Endothelial cell of umbilical vein (primary cell): ENCODE measurements around the gene LACTBL1. TPM values are rescaled to one million over a fixed set of nuclear protein-coding genes. Genes with fewer than 3 reads are reported as not detected.

Experiments used
- BruUV-seq: library from RNA; stranded (reverse); fragments of 400-500 nt; replicated peaks from 2 replicates; lab custom pipeline; 2021; lab: Mats Ljungman, UMichigan
- CTCF ChIA-PET: fragments of 300-600, 350-600 bp; sonication (Branson Sonifier 250); formaldehyde crosslinking; loops from one replicate; lab custom pipeline; 2021; ENCODE audit warnings: antibody characterized with exemption, inconsistent platforms; lab: Charles Lee
- POLR2A ChIA-PET: fragments of 300-600, 350-600 bp; sonication (Branson Sonifier 250); formaldehyde crosslinking; loops from one replicate; lab custom pipeline; 2021; ENCODE audit warnings: antibody characterized with exemption, inconsistent platforms; lab: Charles Lee
- DNase-seq: peaks from one replicate; pipeline ENCODE4 v3.0.0-alpha.2; 2011; ENCODE audit warnings: low read depth, low spot score
- FAIRE-seq: peaks from 2 replicates; lab custom pipeline; 2011; peaks lifted over from hg19 to GRCh38; lab: Jason Lieb, UNC
- H2AFZ ChIP-seq: 2 replicates; pipeline ENCODE4 v1.6.0; 2012; ENCODE audit warnings: low read depth, low read length, control low read depth, inconsistent platforms
- H3K27ac ChIP-seq: 2 replicates; pipeline ENCODE4 v1.5.1; 2011; ENCODE audit warnings: low read depth, mild to moderate bottlenecking, control low read depth, low read length, moderate library complexity; ENCODE audit not compliant: insufficient read depth
- H3K27me3 ChIP-seq, 2 experiments: 2 replicates each; pipeline versions ENCODE4 v1.6.0 to v1.6.1; 2011; ENCODE audit warnings: low read length in 2 of 2, mixed read lengths in 1 of 2; ENCODE audit not compliant: control insufficient read depth in 2 of 2, insufficient read depth in 2 of 2
- H3K36me3 ChIP-seq, 2 experiments: 2 replicates in 1 of 2; 3 replicates in 1 of 2; pipeline ENCODE4 v1.5.1; 2011; ENCODE audit warnings: low read length in 2 of 2, mild to moderate bottlenecking in 1 of 2, moderate library complexity in 1 of 2; ENCODE audit not compliant: control insufficient read depth in 2 of 2, insufficient read depth in 2 of 2; ENCODE audit errors: extremely low read depth in 1 of 2
- H3K4me1 ChIP-seq: 3 replicates; pipeline ENCODE4 v1.5.1; 2011; ENCODE audit warnings: mild to moderate bottlenecking, low read length; ENCODE audit not compliant: control insufficient read depth, insufficient read depth; ENCODE audit errors: extremely low read depth
- H3K4me2 ChIP-seq: 2 replicates; pipeline ENCODE4 v1.6.1; 2011; ENCODE audit warnings: low read length, control low read depth, mixed read lengths; ENCODE audit not compliant: insufficient read depth
- H3K4me3 ChIP-seq, 3 experiments: fragments of 200-600 bp in 1 of 3; sonication (generic), shearing (Covaris generic) in 1 of 3; replicated peaks in 1 of 3; 2 replicates each; pipeline ENCODE4 v1.5.1; 2011 to 2016; ENCODE audit warnings: control low read depth in 3 of 3, low read length in 3 of 3, mild to moderate bottlenecking in 2 of 3, inconsistent platforms in 1 of 3, low read depth in 1 of 3, moderate library complexity in 1 of 3; ENCODE audit not compliant: insufficient read depth in 1 of 3
- H3K79me2 ChIP-seq: 2 replicates; pipeline ENCODE4 v1.6.0; 2012; ENCODE audit warnings: low read length, inconsistent platforms; ENCODE audit not compliant: control insufficient read depth, insufficient read depth
- H3K9ac ChIP-seq: replicated peaks from 2 replicates; pipeline ENCODE3; 2011; ENCODE audit warnings: low read length, control low read depth; ENCODE audit not compliant: insufficient read depth; ENCODE audit errors: extremely low read depth
- H3K9me1 ChIP-seq: replicated peaks from 3 replicates; pipeline ENCODE4 v1.6.0; 2011; ENCODE audit warnings: mild to moderate bottlenecking, low read length; ENCODE audit not compliant: control insufficient read depth, insufficient read depth; ENCODE audit errors: extremely low read depth
- H3K9me3 ChIP-seq: replicated peaks from 2 replicates; pipeline ENCODE4 v1.5.1; 2012; ENCODE audit warnings: low read length, inconsistent platforms; ENCODE audit not compliant: control insufficient read depth, insufficient read depth
- H4K20me1 ChIP-seq: replicated peaks from 2 replicates; pipeline ENCODE3; 2011; ENCODE audit warnings: mild to moderate bottlenecking, low read length; ENCODE audit not compliant: control insufficient read depth, insufficient read depth; ENCODE audit errors: extremely low read depth
- CTCF ChIP-seq, 2 donors: IDR thresholded peaks; 1 replicate in 1 of 2; 2 replicates in 1 of 2; pipeline ENCODE4 v1.5.1; 2011; ENCODE audit warnings: low read length in 2 of 2, mild to moderate bottlenecking in 2 of 2, moderate library complexity in 2 of 2, control low read depth in 1 of 2, inconsistent platforms in 1 of 2, low read depth in 1 of 2; ENCODE audit not compliant: insufficient read depth in 1 of 2; ENCODE audit errors: extremely low read depth in 1 of 2
- EZH2 ChIP-seq: IDR thresholded peaks from 2 replicates; pipeline ENCODE4 v1.6.1; 2012; ENCODE audit warnings: borderline replicate concordance, low read depth, mild to moderate bottlenecking, moderate library complexity, low read length, inconsistent platforms; ENCODE audit not compliant: severe bottlenecking
- FOS ChIP-seq: IDR thresholded peaks from 2 replicates; pipeline ENCODE4 v1.6.1; 2011; ENCODE audit warnings: mild to moderate bottlenecking, low read length, moderate library complexity, borderline replicate concordance; ENCODE audit not compliant: insufficient read depth
- JUN ChIP-seq: IDR thresholded peaks from 2 replicates; pipeline ENCODE4 v1.6.1; 2011; ENCODE audit warnings: borderline replicate concordance, low read depth; ENCODE audit not compliant: insufficient read length, insufficient read depth
- MAX ChIP-seq: IDR thresholded peaks from 2 replicates; pipeline ENCODE4 v1.6.1; 2011; ENCODE audit not compliant: insufficient read depth, insufficient read length
- MYC ChIP-seq: IDR thresholded peaks from one replicate; pipeline ENCODE4 v1.6.1; 2011; ENCODE audit warnings: mild to moderate bottlenecking, low read depth, low read length
- POLR2AphosphoS5 ChIP-seq: IDR thresholded peaks from 2 replicates; pipeline ENCODE4 v1.6.1; 2012; ENCODE audit warnings: low read depth, mild to moderate bottlenecking, control low read depth, low read length, moderate library complexity; ENCODE audit not compliant: insufficient read depth
- dilution Hi-C: fragments of 300-500 bp; cut with MboI; formaldehyde crosslinking; loops from one replicate; pipeline ENCODE4 v1.15.0; 2019; ENCODE audit warnings: low sequenced_read_pairs; ENCODE audit not compliant: extremely low pct_ligation_motif_present
- intact Hi-C: fragments of 100-400 bp; cut with micrococcal nuclease; formaldehyde crosslinking; loops from one replicate; pipeline ENCODE4 v1.10.0; 2022
- polyA plus RNA-seq, 4 experiments: library from polyadenylated mRNA; depleted of rRNA in 3 of 4; stranded (reverse) in 3 of 4; unstranded in 1 of 4; fragments of >200 nt; gene quantifications; 2 replicates each; pipeline versions ENCODE4 v1.2.1 to v1.2.3, GENCODE V29; 2011 to 2012; ENCODE audit warnings: missing spikeins in 1 of 4
- total RNA-seq: library from RNA; stranded (reverse); gene quantifications from 2 replicates; pipeline ENCODE4 v1.2.3, GENCODE V29; 2021

The LACTBL1 gene
- total and polyA plus RNA-seq, 2 donors (not counting 3 experiments of a cell fraction or from before 2014, with no cell fraction given) = not detected

GRCh38 chr1:22932803-22933470, 39.7 kb downstream of the LACTBL1 start:
- H3K27ac ChIP-seq = no peak overlapping the region
- FAIRE-seq = no peak
- no peak overlapping the region for H3K4me3 ChIP-seq
- dilution Hi-C loops (no loop called here), intact Hi-C loops (no loop called here)
- no peaks in the 10 kb centered on the region for H4K20me1 ChIP-seq
- ChIA-PET POLR2A (interaction anchor here (0.8 kb wide), 1 partner anchor 182 kb away, joined by 4 read pairs; no protein-coding TSS in a partner anchor), CTCF (interaction anchor here (1.2 to 7.9 kb wide), 10 partner anchors 28 to 278 kb away, joined by 3 to 149 read pairs (median 4); no protein-coding TSS in a partner anchor)
- no peak overlapping the region for H3K9ac ChIP-seq
- peaks cover 0 to 2% of the 10 kb centered on the region in 2 experiments for H3K27me3 ChIP-seq
- no peaks in the 10 kb centered on the region for H3K36me3 ChIP-seq
- no peaks in the 10 kb centered on the region for H3K4me1 ChIP-seq
- H3K9me3 ChIP-seq = no peaks in the 10 kb centered on the region
- no peak overlapping the region for H3K4me2 ChIP-seq
- no peaks in the 10 kb centered on the region for H3K79me2 ChIP-seq
- TF ChIP-seq MAX (no peak), EZH2 (no peak), JUN (no peak), CTCF (IDR thresholded peaks at IDR 0.05; ENCODE audit: extremely low read depth in 1 of 2, insufficient read depth in 1 of 2, low read depth in 1 of 2, low read length in 2 of 2) (no peak), POLR2AphosphoS5 (no peak), MYC (no peak), FOS (no peak)
- H3K9me1 ChIP-seq = no peaks in the 10 kb centered on the region
- BruUV-seq = no TSS peak
- no peak for DNase-seq
- no peak overlapping the region for H2AFZ ChIP-seq
